Ovary (tissue), 9 donors: ENCODE data around the gene COX14. TPM values are rescaled to one million over a fixed set of nuclear protein-coding genes. Genes with fewer than 3 reads are reported as not detected.
"Not testable (repeated sequence)": the region's sequence is repeated elsewhere in the genome, so short reads cannot be mapped to it uniquely, and the experiment has no call there.

Source experiments
- DNase-seq, 5 donors: peaks; one replicate each; pipeline ENCODE4 v3.0.0-alpha.2; 2019 to 2020
- H3K27ac ChIP-seq, 2 donors: fragments of 200-600 bp; one replicate each; pipeline versions ENCODE4 v1.5.1 to v1.8.0; 2019 to 2022
- H3K27me3 ChIP-seq: fragments of 200-600 bp; one replicate; pipeline ENCODE4 v1.8.0; 2022
- H3K36me3 ChIP-seq: fragments of 200-600 bp; sonication (generic); one replicate; pipeline ENCODE4 v1.5.1; 2019
- H3K4me1 ChIP-seq: one replicate; pipeline ENCODE4 v1.8.1; 2013; ENCODE audit warnings: mild to moderate bottlenecking, moderate library complexity; ENCODE audit not compliant: insufficient read depth
- H3K4me3 ChIP-seq: fragments of 200-600 bp; sonication (generic); one replicate; pipeline ENCODE4 v1.5.1; 2017
- H3K9me3 ChIP-seq, 2 donors: fragments of 200-600 bp in 1 of 2; sonication (generic) in 1 of 2; one replicate each; pipeline versions ENCODE4 v1.5.1 to v1.8.1; 2013 to 2019; ENCODE audit warnings: mild to moderate bottlenecking in 1 of 2, moderate library complexity in 1 of 2
- CTCF ChIP-seq, 3 donors: fragments of 450-650 bp in 2 of 3; fragments of 200-600 bp in 1 of 3; IDR thresholded peaks; one replicate each; pipeline versions ENCODE4 v1.5.1 to v1.8.0; 2016 to 2022; ENCODE audit warnings: antibody characterized with exemption in 3 of 3, mild to moderate bottlenecking in 1 of 3
- EP300 ChIP-seq: sonication (generic); formaldehyde crosslinking; IDR thresholded peaks from one replicate; pipeline ENCODE4 v1.6.1; 2017; ENCODE audit warnings: antibody characterized with exemption
- POLR2A ChIP-seq: fragments of 450-650 bp; IDR thresholded peaks from one replicate; pipeline ENCODE4 v1.6.1; 2017; ENCODE audit warnings: antibody characterized with exemption, mild to moderate bottlenecking, moderate library complexity
- WGBS, 3 donors: extraction: QIAGEN DNeasy Blood & Tissue Kit in 1 of 3; methylation state at CpG; one replicate each; pipeline versions ENCODE4 v1.1.5 to v1.1.7; 2013 to 2017; 5-methylcytosine and 5-hydroxymethylcytosine counted together
- intact Hi-C, 4 donors: fragments of 100-400 bp; cut with DNase I; formaldehyde crosslinking; loops; one replicate each; pipeline versions ENCODE4 v1.11.0 to v1.15.1; 2022 to 2023
- polyA plus RNA-seq, 2 donors: library from polyadenylated mRNA; stranded (reverse); fragments of 200-250 nt in 1 of 2; fragments of 350-450 nt in 1 of 2; fragmentation: Illumina TruSeq in 1 of 2; extraction: RNeasy Lipid Tissue Mini Kit (QIAGEN cat#74804) in 1 of 2; gene quantifications; one replicate each; pipeline ENCODE4 v1.2.3, GENCODE V29; 2013 to 2014
- total RNA-seq, 7 donors: library from RNA; depleted of rRNA in 2 of 7; stranded (reverse); fragments of >200 nt in 2 of 7; fragmentation: NEBNext Ultra II Directional in 3 of 7; extraction: Animal tissue kit (Norgen Biotek cat#: 25700) in 3 of 7; gene quantifications; one replicate each; pipeline versions ENCODE4 v1.1.0 to v1.2.4, GENCODE V29; 2016 to 2023
- donor health status: DM: no; HTN: no; CAD: no; lungs with moderate emphysema.
- donor health status: DM: no; HTN: no; CAD: no.
- donor health status: Bipolar disorder and iron deficiency.
- donor health status: DM: yes; HTN: yes; CAD: no.
- donor health status: DM: no; HTN: no; CAD: no.
- donor health status: DM: yes; HTN: yes; CAD: no.

COX14 gene
- total and polyA plus RNA-seq, 9 donors: 37.5 to 85.4 (median 46.4) TPM

- Histone ChIP-seq H3K27ac (no peak overlapping the region), H3K36me3 (no peaks in the 10 kb centered on the region), H3K4me3 (no peak overlapping the region), H3K27me3 (no peaks in the 10 kb centered on the region), H3K4me1 (peaks cover 2% of the 10 kb centered on the region), H3K9me3 (no peaks in the 10 kb centered on the region)
- intact Hi-C loops: loop anchor here in 1 of 4 donors (10.0 kb wide), 1 partner anchor 234 kb away; no protein-coding TSS in a partner anchor
- WGBS, 3 donors: 38 to 51% (median 39%) methylated on average over 39 to 46 of the region's 46 CpGs
- DNase-seq: peak in 3 of 5 donors; percentile 37 to 50 (median 43)
- TF ChIP-seq EP300: no peak
- no peak for TF ChIP-seq CTCF (IDR thresholded peaks at IDR 0.05)
- TF ChIP-seq POLR2A: no peak
Measured at GRCh38 chr12:50081096-50081808, 30.8 kb upstream of the COX14 start.

GRCh38 chr12:50082644-50083043, 29.4 kb upstream of the COX14 start:
- intact Hi-C loops: loop anchor here in 1 of 4 donors (10.0 kb wide), 1 partner anchor 232 kb away; no protein-coding TSS in a partner anchor
- Histone ChIP-seq H3K4me1 (peaks cover 2% of the 10 kb centered on the region), H3K27me3 (no peaks in the 10 kb centered on the region), H3K27ac (no peak overlapping the region), H3K4me3 (no peak overlapping the region), H3K9me3 (no peaks in the 10 kb centered on the region), H3K36me3 (no peaks in the 10 kb centered on the region)
- peak in 1 of 5 donors; percentile 31 for DNase-seq
- WGBS, 3 donors: 76 to 79% (median 78%) methylated on average over 7 of the region's 7 CpGs
- TF ChIP-seq EP300 (no peak), POLR2A (no peak), CTCF (IDR thresholded peaks at IDR 0.05) (no peak)

- TF ChIP-seq POLR2A (no peak), CTCF (IDR thresholded peaks at IDR 0.05) (no peak), EP300 (no peak)
- Histone ChIP-seq H3K27ac (no peak overlapping the region), H3K4me1 (peaks cover 2% of the 10 kb centered on the region), H3K9me3 (no peaks in the 10 kb centered on the region), H3K36me3 (no peaks in the 10 kb centered on the region), H3K27me3 (no peaks in the 10 kb centered on the region), H3K4me3 (no peak overlapping the region)
- DNase-seq: no peak
- WGBS, 3 donors: 88 to 95% (median 95%) methylated on average over 1 of the region's 1 CpG
- intact Hi-C loops: loop anchor here in 1 of 4 donors (10.0 kb wide), 1 partner anchor 232 kb away; no protein-coding TSS in a partner anchor
Measured at GRCh38 chr12:50083301-50083700, 28.7 kb upstream of the COX14 start.

- Histone ChIP-seq H3K4me3 (peak overlapping the region; percentile 85), H3K27ac (peak overlapping the region; percentile 79 to 96)
- not testable (repeated sequence) for H3K9me3 ChIP-seq, H3K27me3 ChIP-seq, DNase-seq, H3K36me3 ChIP-seq, H3K4me1 ChIP-seq
- intact Hi-C loops: loop anchor here in 1 of 4 donors (10.0 kb wide), 1 partner anchor 230 kb away; no protein-coding TSS in a partner anchor
- 24 to 36% (median 35%) methylated on average over 7 of the region's 7 CpGs for WGBS, 3 donors
Measured at GRCh38 chr12:50084409-50084774, 27.6 kb upstream of the COX14 start.
